DOHH2 (cell line): Measurements from ENCODE around the gene GLI1.
A peak's percentile ranks its signal among the peaks of the same experiment; 100 is the strongest.

Experiments used
- H3F3A ChIP-seq: fragments of 200-600 bp; sonication (generic), shearing (Covaris generic); 2 replicates; pipeline ENCODE4 v1.6.0; 2016; ENCODE audit warnings: antibody characterized with exemption, mild to moderate bottlenecking; ENCODE audit not compliant: control insufficient read depth, insufficient read depth
- H3K27ac ChIP-seq: fragments of 200-600 bp; sonication (generic); 2 replicates; pipeline ENCODE4 v1.5.1; 2014; ENCODE audit warnings: low read depth, mild to moderate bottlenecking, low read length, moderate library complexity
- H3K27me3 ChIP-seq: fragments of 200-600 bp; sonication (generic); 2 replicates; pipeline ENCODE4 v1.6.1; 2014; ENCODE audit warnings: mild to moderate bottlenecking, low read length, mixed read lengths; ENCODE audit not compliant: control insufficient read depth
- H3K36me3 ChIP-seq: fragments of 200-600 bp; sonication (generic); 2 replicates; pipeline ENCODE4 v1.6.1; 2014; ENCODE audit warnings: mild to moderate bottlenecking, low read length, moderate library complexity, mixed read lengths; ENCODE audit not compliant: control insufficient read depth
- H3K4me1 ChIP-seq: fragments of 200-600 bp; sonication (generic); 2 replicates; pipeline ENCODE4 v1.6.1; 2014; ENCODE audit warnings: mild to moderate bottlenecking, low read length, mixed read lengths; ENCODE audit not compliant: control insufficient read depth
- H3K4me2 ChIP-seq: fragments of 200-600 bp; sonication (generic); 2 replicates; pipeline ENCODE4 v1.6.0; 2014; ENCODE audit warnings: mild to moderate bottlenecking, low read length, moderate library complexity
- H3K4me3 ChIP-seq: fragments of 200-600 bp; sonication (generic); 2 replicates; pipeline ENCODE4 v1.5.1; 2014; ENCODE audit warnings: mild to moderate bottlenecking, low read length, mixed read lengths
- H3K79me2 ChIP-seq: fragments of 200-600 bp; sonication (generic); 2 replicates; pipeline ENCODE4 v1.6.1; 2014; ENCODE audit warnings: mild to moderate bottlenecking, low read length, mixed read lengths; ENCODE audit not compliant: control insufficient read depth
- H3K9me2 ChIP-seq: fragments of 200-600 bp; sonication (generic); replicated peaks from 2 replicates; pipeline ENCODE4 v1.6.1; 2014; ENCODE audit warnings: mild to moderate bottlenecking, low read length, mixed read lengths; ENCODE audit not compliant: control insufficient read depth
- H3K9me3 ChIP-seq: fragments of 200-600 bp; sonication (generic); 2 replicates; pipeline ENCODE4 v1.6.1; 2014; ENCODE audit warnings: antibody characterized with exemption, low read length, mixed read lengths; ENCODE audit not compliant: control insufficient read depth, insufficient read depth
- H4K20me1 ChIP-seq: fragments of 200-600 bp; sonication (generic); 2 replicates; pipeline ENCODE4 v1.6.0; 2014; ENCODE audit warnings: low read depth, mild to moderate bottlenecking, antibody characterized with exemption, low read length, moderate library complexity; ENCODE audit not compliant: control insufficient read depth, insufficient read depth
- EZH2phosphoT487 ChIP-seq: fragments of 200-600 bp; sonication (generic); IDR thresholded peaks from 2 replicates; pipeline ENCODE4 v1.6.1; 2017; ENCODE audit warnings: borderline replicate concordance, mild to moderate bottlenecking, antibody characterized with exemption, low read length, moderate library complexity, mixed read lengths
- TF ChIP-seq, protein P1 (sequence below): fragments of 200-600 bp; sonication (generic); IDR thresholded peaks from one replicate; pipeline ENCODE4 v1.5.1; 2014; ENCODE audit warnings: antibody characterized with exemption, mild to moderate bottlenecking, low read depth, low read length; ENCODE audit not compliant: poor library complexity, severe bottlenecking

Gene GLI1

DNA sequence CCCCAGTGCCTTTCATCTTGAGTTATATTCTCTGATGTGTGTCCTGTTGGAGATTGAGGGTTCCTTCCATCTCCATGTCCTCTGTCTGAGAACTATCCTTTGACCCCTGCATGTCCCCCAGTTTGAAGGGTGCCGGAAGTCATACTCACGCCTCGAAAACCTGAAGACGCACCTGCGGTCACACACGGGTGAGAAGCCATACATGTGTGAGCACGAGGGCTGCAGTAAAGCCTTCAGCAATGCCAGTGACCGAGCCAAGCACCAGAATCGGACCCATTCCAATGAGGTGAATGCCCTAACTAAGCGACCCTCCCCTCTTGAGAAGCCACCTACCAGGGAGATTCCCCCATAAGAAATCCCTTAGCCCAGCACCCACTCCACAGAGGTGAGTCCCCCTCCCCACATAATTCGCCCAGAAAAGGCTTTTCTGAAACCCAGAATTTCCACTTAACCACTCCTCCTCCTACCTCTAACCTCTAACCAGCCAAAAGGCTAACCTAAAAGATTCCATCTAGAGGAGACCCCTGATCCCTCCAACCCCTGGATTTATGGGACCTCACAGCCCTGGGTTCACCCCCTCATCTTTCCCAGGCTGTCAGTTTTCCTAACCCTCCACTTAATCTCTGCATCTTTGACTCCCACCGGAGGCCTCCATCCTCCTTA, 7.8 kb downstream of the GLI1 start:
- Histone ChIP-seq H3K9me2 (no peaks in the 10 kb centered on the region), H3K4me1 (peaks cover 24% of the 10 kb centered on the region), H3K4me2 (peak overlapping the region; percentile 3), H3F3A (0 out of 2 replicates have a peak, but pooled peaks cover 3% of the 10 kb centered on the region), H4K20me1 (no peaks in the 10 kb centered on the region), H3K79me2 (no peaks in the 10 kb centered on the region), H3K27ac (no peak overlapping the region), H3K4me3 (no peak overlapping the region), H3K36me3 (peaks cover 21% of the 10 kb centered on the region; the same call in 1 of the 2 replicates), H3K27me3 (no peaks in the 10 kb centered on the region), H3K9me3 (no peaks in the 10 kb centered on the region)
- TF ChIP-seq, protein P1, sequence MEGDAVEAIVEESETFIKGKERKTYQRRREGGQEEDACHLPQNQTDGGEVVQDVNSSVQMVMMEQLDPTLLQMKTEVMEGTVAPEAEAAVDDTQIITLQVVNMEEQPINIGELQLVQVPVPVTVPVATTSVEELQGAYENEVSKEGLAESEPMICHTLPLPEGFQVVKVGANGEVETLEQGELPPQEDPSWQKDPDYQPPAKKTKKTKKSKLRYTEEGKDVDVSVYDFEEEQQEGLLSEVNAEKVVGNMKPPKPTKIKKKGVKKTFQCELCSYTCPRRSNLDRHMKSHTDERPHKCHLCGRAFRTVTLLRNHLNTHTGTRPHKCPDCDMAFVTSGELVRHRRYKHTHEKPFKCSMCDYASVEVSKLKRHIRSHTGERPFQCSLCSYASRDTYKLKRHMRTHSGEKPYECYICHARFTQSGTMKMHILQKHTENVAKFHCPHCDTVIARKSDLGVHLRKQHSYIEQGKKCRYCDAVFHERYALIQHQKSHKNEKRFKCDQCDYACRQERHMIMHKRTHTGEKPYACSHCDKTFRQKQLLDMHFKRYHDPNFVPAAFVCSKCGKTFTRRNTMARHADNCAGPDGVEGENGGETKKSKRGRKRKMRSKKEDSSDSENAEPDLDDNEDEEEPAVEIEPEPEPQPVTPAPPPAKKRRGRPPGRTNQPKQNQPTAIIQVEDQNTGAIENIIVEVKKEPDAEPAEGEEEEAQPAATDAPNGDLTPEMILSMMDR, result no peak
- no peak for TF ChIP-seq EZH2phosphoT487

DNA sequence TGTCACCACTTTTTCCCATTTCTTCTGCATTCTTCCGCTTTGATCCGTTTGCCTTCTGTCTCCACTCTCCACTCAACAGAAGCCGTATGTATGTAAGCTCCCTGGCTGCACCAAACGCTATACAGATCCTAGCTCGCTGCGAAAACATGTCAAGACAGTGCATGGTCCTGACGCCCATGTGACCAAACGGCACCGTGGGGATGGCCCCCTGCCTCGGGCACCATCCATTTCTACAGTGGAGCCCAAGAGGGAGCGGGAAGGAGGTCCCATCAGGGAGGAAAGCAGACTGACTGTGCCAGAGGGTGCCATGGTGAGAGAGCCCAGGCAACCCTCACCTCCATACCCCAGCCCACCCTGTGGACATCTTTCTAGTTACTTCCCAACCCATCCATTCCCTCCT, 8.3 kb downstream of the GLI1 start:
- Histone ChIP-seq H3K4me2 (peak overlapping the region; percentile 3), H3K4me3 (no peak overlapping the region), H3F3A (0 out of 2 replicates have a peak, but pooled peaks cover 3% of the 10 kb centered on the region), H3K9me2 (no peaks in the 10 kb centered on the region), H3K27me3 (no peaks in the 10 kb centered on the region), H3K27ac (no peak overlapping the region), H3K9me3 (no peaks in the 10 kb centered on the region), H3K4me1 (peaks cover 19% of the 10 kb centered on the region), H3K36me3 (peaks cover 27% of the 10 kb centered on the region; the same call in 1 of the 2 replicates), H4K20me1 (no peaks in the 10 kb centered on the region), H3K79me2 (no peaks in the 10 kb centered on the region)
- TF ChIP-seq, protein P1, result no peak
- TF ChIP-seq EZH2phosphoT487, result no peak

DNA sequence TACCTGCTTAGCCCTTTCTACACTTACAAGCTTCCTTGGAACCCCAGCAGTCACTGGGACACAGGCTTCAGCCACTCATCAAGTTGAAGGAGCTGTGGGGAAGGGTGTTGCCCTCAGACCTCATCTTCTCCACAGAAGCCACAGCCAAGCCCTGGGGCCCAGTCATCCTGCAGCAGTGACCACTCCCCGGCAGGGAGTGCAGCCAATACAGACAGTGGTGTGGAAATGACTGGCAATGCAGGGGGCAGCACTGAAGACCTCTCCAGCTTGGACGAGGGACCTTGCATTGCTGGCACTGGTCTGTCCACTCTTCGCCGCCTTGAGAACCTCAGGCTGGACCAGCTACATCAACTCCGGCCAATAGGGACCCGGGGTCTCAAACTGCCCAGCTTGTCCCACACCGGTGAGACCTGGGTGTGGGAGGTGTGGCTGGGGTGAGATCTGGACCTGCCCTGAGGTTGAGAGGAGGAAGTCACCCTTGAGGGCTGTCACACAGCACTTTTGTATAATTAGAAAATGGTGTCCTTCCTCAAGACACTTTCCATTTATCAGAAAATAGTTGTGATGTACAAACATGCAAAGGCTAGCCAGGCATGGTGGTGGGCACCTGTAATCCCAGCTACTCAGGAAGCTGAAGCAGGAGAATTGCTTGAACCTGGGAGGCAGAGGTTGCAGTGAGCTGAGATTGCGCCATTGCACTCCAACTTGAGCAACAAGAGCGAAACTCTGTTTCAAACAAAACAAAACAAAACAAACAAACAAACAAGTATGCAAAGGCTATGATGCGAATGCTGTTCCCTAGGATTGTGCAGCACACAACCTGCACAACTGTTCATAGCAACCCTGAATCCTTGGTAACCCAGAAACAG, 9.9 kb downstream of the GLI1 start:
- H3K27ac ChIP-seq, result no peak overlapping the region
- H3K9me3 ChIP-seq, result no peaks in the 10 kb centered on the region
- no peak overlapping the region for H3K4me2 ChIP-seq
- TF ChIP-seq, protein P1, result no peak
- no peak for TF ChIP-seq EZH2phosphoT487
- H3F3A ChIP-seq, result 0 out of 2 replicates have a peak, but pooled peaks cover 3% of the 10 kb centered on the region
- no peak overlapping the region for H3K4me3 ChIP-seq
- H3K27me3 ChIP-seq, result no peaks in the 10 kb centered on the region
- no peaks in the 10 kb centered on the region for H3K79me2 ChIP-seq
- no peaks in the 10 kb centered on the region for H3K9me2 ChIP-seq
- peaks cover 16% of the 10 kb centered on the region for H3K4me1 ChIP-seq
- H4K20me1 ChIP-seq, result no peaks in the 10 kb centered on the region
- peaks cover 39% of the 10 kb centered on the region; the same call in 1 of the 2 replicates for H3K36me3 ChIP-seq
